IMR-90 (cell line): Measurements from ENCODE around the gene TEX11. TPM values are rescaled to one million over a fixed set of nuclear protein-coding genes. Genes with fewer than 3 reads are reported as not detected.

Experiments
- ATAC-seq: fragments of 200-7000 bp; cut with Tn5 transposase; 2 replicates; pipeline ENCODE4 v1.9.1; 2020; ENCODE audit warnings: low read depth, mild to moderate bottlenecking, moderate library complexity
- BruUV-seq: library from RNA; stranded (reverse); fragments of 400-500 nt; replicated peaks from 2 replicates; lab custom pipeline; 2021; lab: Mats Ljungman, UMichigan
- CTCF ChIA-PET: fragments of 300-600 bp; formaldehyde crosslinking; extraction: SDS; loops from one replicate; lab custom pipeline; 2021; ENCODE audit warnings: antibody characterized with exemption; lab: Yijun Ruan, JAX
- POLR2A ChIA-PET: fragments of 300-600 bp; sonication (Branson Sonifier 250); formaldehyde crosslinking; loops from one replicate; lab custom pipeline; 2022; ENCODE audit warnings: antibody characterized with exemption; ENCODE audit not compliant: unreplicated experiment; lab: Charles Lee
- DNase-seq: peaks from one replicate; pipeline ENCODE4 v3.0.0; 2013
- H2AFZ ChIP-seq: replicated peaks from 2 replicates; pipeline ENCODE3; 2013; ENCODE audit warnings: low read length, mild to moderate bottlenecking; ENCODE audit not compliant: poor library complexity
- H2AK5ac ChIP-seq: 2 replicates; pipeline ENCODE4 v1.6.1; 2013; ENCODE audit warnings: low read depth, low read length, inconsistent platforms
- H2AK9ac ChIP-seq: replicated peaks from 2 replicates; pipeline ENCODE3; 2013; ENCODE audit warnings: mild to moderate bottlenecking, low read depth, low read length, moderate library complexity; ENCODE audit not compliant: poor library complexity
- H2BK120ac ChIP-seq: 2 replicates; pipeline ENCODE4 v1.6.1; 2013; ENCODE audit warnings: low read depth, low read length, inconsistent platforms
- H2BK15ac ChIP-seq: 3 replicates; pipeline ENCODE4 v1.6.1; 2013; ENCODE audit warnings: low read depth, low read length, inconsistent platforms
- H2BK20ac ChIP-seq: 2 replicates; pipeline ENCODE4 v1.6.1; 2013; ENCODE audit warnings: low read depth, mild to moderate bottlenecking, inconsistent platforms, low read length, moderate library complexity
- H2BK5ac ChIP-seq: 2 replicates; pipeline ENCODE4 v1.6.1; 2013; ENCODE audit warnings: mild to moderate bottlenecking, low read depth, low read length, inconsistent platforms; ENCODE audit not compliant: poor library complexity, severe bottlenecking
- H3K14ac ChIP-seq: replicated peaks from 2 replicates; pipeline ENCODE4 v1.6.1; 2013; ENCODE audit warnings: low read depth, low read length, inconsistent platforms
- H3K18ac ChIP-seq: 2 replicates; pipeline ENCODE4 v1.6.1; 2013; ENCODE audit warnings: low read depth, low read length, control low read depth
- H3K23ac ChIP-seq: 2 replicates; pipeline ENCODE4 v1.6.1; 2013; ENCODE audit warnings: low read depth, low read length, inconsistent platforms
- H3K27ac ChIP-seq: 2 replicates; pipeline ENCODE4 v1.5.1; 2013; ENCODE audit warnings: mild to moderate bottlenecking, control low read depth, low read length; ENCODE audit not compliant: insufficient read depth
- H3K27me3 ChIP-seq: 2 replicates; pipeline ENCODE4 v1.6.1; 2013; ENCODE audit warnings: low read length; ENCODE audit not compliant: control insufficient read depth, insufficient read depth
- H3K36me3 ChIP-seq: 2 replicates; pipeline ENCODE4 v1.6.1; 2013; ENCODE audit warnings: low read length, mixed read lengths; ENCODE audit not compliant: control insufficient read depth, insufficient read depth
- H3K4ac ChIP-seq: 2 replicates; pipeline ENCODE4 v1.6.1; 2013; ENCODE audit warnings: low read depth, low read length, inconsistent platforms
- H3K4me1 ChIP-seq: 2 replicates; pipeline ENCODE4 v1.6.1; 2013; ENCODE audit warnings: low read length, mixed read lengths; ENCODE audit not compliant: control insufficient read depth, insufficient read depth
- H3K4me2 ChIP-seq: 2 replicates; pipeline ENCODE4 v1.6.1; 2013; ENCODE audit warnings: low read depth, mild to moderate bottlenecking, control low read depth, low read length, moderate library complexity
- H3K4me3 ChIP-seq: 2 replicates; pipeline ENCODE4 v1.5.1; 2013; ENCODE audit warnings: low read depth, mild to moderate bottlenecking, control low read depth, low read length, moderate library complexity; ENCODE audit not compliant: insufficient read depth
- H3K56ac ChIP-seq: 2 replicates; pipeline ENCODE4 v1.6.1; 2013; ENCODE audit warnings: low read length, inconsistent platforms; ENCODE audit not compliant: insufficient read depth; ENCODE audit errors: extremely low read depth
- H3K79me1 ChIP-seq, 2 experiments: 2 replicates each; pipeline ENCODE4 v1.6.1; 2013; ENCODE audit warnings: low read length in 2 of 2, inconsistent platforms in 1 of 2, low read depth in 1 of 2
- H3K9ac ChIP-seq: 2 replicates; pipeline ENCODE4 v1.6.1; 2013; ENCODE audit warnings: low read depth, low read length, control low read depth
- H3K9me1 ChIP-seq: 2 replicates; pipeline ENCODE4 v1.6.1; 2013; ENCODE audit warnings: low read length, inconsistent platforms; ENCODE audit not compliant: insufficient read depth
- H3K9me3 ChIP-seq: 2 replicates; pipeline ENCODE4 v1.6.1; 2013; ENCODE audit warnings: low read length; ENCODE audit not compliant: control insufficient read depth, insufficient read depth
- H4K20me1 ChIP-seq: 2 replicates; pipeline ENCODE4 v1.6.1; 2013; ENCODE audit warnings: low read length, inconsistent platforms; ENCODE audit not compliant: insufficient read depth
- H4K5ac ChIP-seq: 2 replicates; pipeline ENCODE4 v1.6.1; 2013; ENCODE audit warnings: mild to moderate bottlenecking, low read depth, low read length, control low read depth
- H4K8ac ChIP-seq, 2 experiments: 2 replicates each; pipeline ENCODE4 v1.6.1; 2013; ENCODE audit warnings: low read depth in 2 of 2, low read length in 2 of 2, control low read depth in 1 of 2, inconsistent platforms in 1 of 2
- H4K91ac ChIP-seq: 2 replicates; pipeline ENCODE4 v1.6.1; 2013; ENCODE audit warnings: low read depth, low read length, inconsistent platforms; ENCODE audit not compliant: insufficient read depth
- BHLHE40 ChIP-seq: fragments of 150-350 bp; IDR thresholded peaks from 2 replicates; pipeline ENCODE4 v1.6.1; 2016; ENCODE audit warnings: mild to moderate bottlenecking, low read depth, low read length
- CEBPB ChIP-seq: IDR thresholded peaks from 2 replicates; pipeline ENCODE4 v1.6.1; 2012; ENCODE audit warnings: low read depth, low read length, improper control_type of control experiment
- CHD1 ChIP-seq: IDR thresholded peaks from 2 replicates; pipeline ENCODE4 v1.6.1; 2012; ENCODE audit warnings: low read depth, low read length, improper control_type of control experiment
- FOS ChIP-seq: fragments of 150-350 bp; IDR thresholded peaks from 2 replicates; pipeline ENCODE4 v1.6.1; 2016; ENCODE audit warnings: low read depth, low read length
- MAFK ChIP-seq: IDR thresholded peaks from 2 replicates; pipeline ENCODE4 v1.6.1; 2012; ENCODE audit warnings: low read depth, low read length, improper control_type of control experiment
- MAZ ChIP-seq: IDR thresholded peaks from 2 replicates; pipeline ENCODE4 v1.6.1; 2012; ENCODE audit warnings: low read depth, mild to moderate bottlenecking, low read length, improper control_type of control experiment, moderate library complexity, borderline replicate concordance
- MXI1 ChIP-seq: IDR thresholded peaks from 2 replicates; pipeline ENCODE4 v1.6.1; 2012; ENCODE audit warnings: low read depth, mild to moderate bottlenecking, low read length, moderate library complexity, borderline replicate concordance
- NFE2L2 ChIP-seq: fragments of 150-350 bp; IDR thresholded peaks from 2 replicates; pipeline ENCODE4 v1.6.1; 2016; ENCODE audit warnings: low read depth, mild to moderate bottlenecking, low read length
- POLR2A ChIP-seq: IDR thresholded peaks from 2 replicates; pipeline ENCODE4 v1.6.1; 2012; ENCODE audit warnings: mild to moderate bottlenecking, low read depth, low read length
- RAD21 ChIP-seq: IDR thresholded peaks from 2 replicates; pipeline ENCODE4 v1.6.1; 2012; ENCODE audit warnings: low read length, improper control_type of control experiment
- RCOR1 ChIP-seq: IDR thresholded peaks from 2 replicates; pipeline ENCODE4 v1.6.1; 2012; ENCODE audit warnings: mild to moderate bottlenecking, low read length, improper control_type of control experiment; ENCODE audit not compliant: insufficient replicate concordance
- RFX5 ChIP-seq: IDR thresholded peaks from 2 replicates; pipeline ENCODE4 v1.8.0; 2012; ENCODE audit warnings: low read depth, mild to moderate bottlenecking, low read length, moderate library complexity
- SMC3 ChIP-seq: fragments of 150-350 bp; IDR thresholded peaks from 2 replicates; pipeline ENCODE4 v1.6.1; 2016; ENCODE audit warnings: low read depth, mild to moderate bottlenecking, antibody characterized with exemption, low read length, moderate library complexity
- WGBS, 2 experiments: methylation state at CpG; one replicate each; pipeline versions ENCODE4 v1.1.5 to v1.1.7; 2013; ENCODE audit warnings: missing lambda C conversion rate in 2 of 2; ENCODE audit not compliant: insufficient read length in 1 of 2; ENCODE audit errors: extremely low coverage in 2 of 2; 5-methylcytosine and 5-hydroxymethylcytosine counted together
- dilution Hi-C: fragments of 300-500 bp; cut with HindIII; formaldehyde crosslinking; loops from one replicate; pipeline ENCODE4 v1.14.3; 2018; ENCODE audit warnings: low sequenced_read_pairs; ENCODE audit not compliant: unreplicated experiment
- in situ Hi-C: fragments of 300-500 bp; cut with MboI; formaldehyde crosslinking; loops from 3 replicates; pipeline ENCODE4 v1.14.3; 2019; ENCODE audit warnings: low sequenced_read_pairs, inconsistent platforms, mixed read lengths
- intact Hi-C: fragments of 100-400 bp; cut with micrococcal nuclease; formaldehyde crosslinking; loops from 2 replicates; pipeline ENCODE4 v1.10.0; 2022
- polyA plus RNA-seq, 3 experiments: library from polyadenylated mRNA; depleted of rRNA; stranded (reverse); fragments of >200 nt; gene quantifications; 2 replicates each; pipeline ENCODE4 v1.2.3, GENCODE V29; 2012; ENCODE audit warnings: low replicate concordance in 1 of 3
- total RNA-seq: library from RNA; depleted of rRNA; stranded (reverse); fragments of >200 nt; gene quantifications from 2 replicates; pipeline ENCODE4 v1.2.3, GENCODE V29; 2012
- TF ChIP-seq, protein P1 (sequence below): fragments of 150-350 bp; IDR thresholded peaks from 2 replicates; pipeline ENCODE4 v1.6.1; 2016; ENCODE audit warnings: low read depth, mild to moderate bottlenecking, low read length, moderate library complexity, borderline replicate concordance
- TF ChIP-seq, protein P2 (sequence below): conservative IDR thresholded peaks from 2 replicates; pipeline ENCODE4 v1.5.1; 2012; ENCODE audit warnings: mild to moderate bottlenecking, low read depth, low read length, improper control_type of control experiment
- TF ChIP-seq, protein P3 (sequence below): fragments of 150-350 bp; IDR thresholded peaks from 2 replicates; pipeline ENCODE4 v1.6.1; 2017; ENCODE audit warnings: mild to moderate bottlenecking, antibody characterized with exemption, low read length, low read depth

The TEX11 gene
- total and polyA plus RNA-seq, 2 of the 4 experiments (the other 2 are of a cell fraction): not detected

DNA sequence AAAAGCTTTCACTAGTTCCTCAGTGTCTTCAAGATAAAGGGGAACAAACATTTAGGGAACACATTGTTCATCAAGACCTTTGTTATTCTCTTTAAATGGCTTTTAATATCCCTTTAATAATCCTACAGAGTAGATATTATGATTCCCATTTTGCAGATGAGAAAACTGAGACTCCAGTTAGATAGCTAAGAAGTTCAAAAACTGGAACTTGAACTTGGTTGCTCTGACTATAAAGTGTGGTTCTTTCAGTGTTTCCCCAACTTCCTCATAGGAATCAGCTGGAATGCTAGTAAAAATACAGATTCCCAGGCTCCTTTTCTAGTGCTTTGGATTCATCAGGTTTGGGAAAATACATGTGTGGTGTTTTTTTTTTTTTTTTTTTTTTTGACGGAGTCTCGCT lies 426.2 kb downstream of the TEX11 start:
- in situ Hi-C loops (no loop called here), intact Hi-C loops (no loop called here), dilution Hi-C loops (no loop called here)
- peaks cover 6% of the 10 kb centered on the region; the same call in 1 of the 2 replicates for H3K36me3 ChIP-seq
- POLR2A ChIA-PET: no interaction called here
- TF ChIP-seq, protein P1, sequence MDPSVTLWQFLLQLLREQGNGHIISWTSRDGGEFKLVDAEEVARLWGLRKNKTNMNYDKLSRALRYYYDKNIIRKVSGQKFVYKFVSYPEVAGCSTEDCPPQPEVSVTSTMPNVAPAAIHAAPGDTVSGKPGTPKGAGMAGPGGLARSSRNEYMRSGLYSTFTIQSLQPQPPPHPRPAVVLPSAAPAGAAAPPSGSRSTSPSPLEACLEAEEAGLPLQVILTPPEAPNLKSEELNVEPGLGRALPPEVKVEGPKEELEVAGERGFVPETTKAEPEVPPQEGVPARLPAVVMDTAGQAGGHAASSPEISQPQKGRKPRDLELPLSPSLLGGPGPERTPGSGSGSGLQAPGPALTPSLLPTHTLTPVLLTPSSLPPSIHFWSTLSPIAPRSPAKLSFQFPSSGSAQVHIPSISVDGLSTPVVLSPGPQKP: no peak
- TF ChIP-seq CHD1 (no peak), FOS (no peak), MAFK (no peak), MXI1 (no peak), MAZ (no peak), SMC3 (no peak), RAD21 (no peak), RFX5 (no peak), CEBPB (no peak), RCOR1 (no peak), BHLHE40 (no peak), POLR2A (no peak), NFE2L2 (no peak)
- TF ChIP-seq, protein P2, sequence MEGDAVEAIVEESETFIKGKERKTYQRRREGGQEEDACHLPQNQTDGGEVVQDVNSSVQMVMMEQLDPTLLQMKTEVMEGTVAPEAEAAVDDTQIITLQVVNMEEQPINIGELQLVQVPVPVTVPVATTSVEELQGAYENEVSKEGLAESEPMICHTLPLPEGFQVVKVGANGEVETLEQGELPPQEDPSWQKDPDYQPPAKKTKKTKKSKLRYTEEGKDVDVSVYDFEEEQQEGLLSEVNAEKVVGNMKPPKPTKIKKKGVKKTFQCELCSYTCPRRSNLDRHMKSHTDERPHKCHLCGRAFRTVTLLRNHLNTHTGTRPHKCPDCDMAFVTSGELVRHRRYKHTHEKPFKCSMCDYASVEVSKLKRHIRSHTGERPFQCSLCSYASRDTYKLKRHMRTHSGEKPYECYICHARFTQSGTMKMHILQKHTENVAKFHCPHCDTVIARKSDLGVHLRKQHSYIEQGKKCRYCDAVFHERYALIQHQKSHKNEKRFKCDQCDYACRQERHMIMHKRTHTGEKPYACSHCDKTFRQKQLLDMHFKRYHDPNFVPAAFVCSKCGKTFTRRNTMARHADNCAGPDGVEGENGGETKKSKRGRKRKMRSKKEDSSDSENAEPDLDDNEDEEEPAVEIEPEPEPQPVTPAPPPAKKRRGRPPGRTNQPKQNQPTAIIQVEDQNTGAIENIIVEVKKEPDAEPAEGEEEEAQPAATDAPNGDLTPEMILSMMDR: no peak
- TF ChIP-seq, protein P3, sequence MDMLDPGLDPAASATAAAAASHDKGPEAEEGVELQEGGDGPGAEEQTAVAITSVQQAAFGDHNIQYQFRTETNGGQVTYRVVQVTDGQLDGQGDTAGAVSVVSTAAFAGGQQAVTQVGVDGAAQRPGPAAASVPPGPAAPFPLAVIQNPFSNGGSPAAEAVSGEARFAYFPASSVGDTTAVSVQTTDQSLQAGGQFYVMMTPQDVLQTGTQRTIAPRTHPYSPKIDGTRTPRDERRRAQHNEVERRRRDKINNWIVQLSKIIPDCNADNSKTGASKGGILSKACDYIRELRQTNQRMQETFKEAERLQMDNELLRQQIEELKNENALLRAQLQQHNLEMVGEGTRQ: no peak
- CTCF ChIA-PET: no interaction called here
- no peak overlapping the region for H2AFZ ChIP-seq
- DNase-seq (no peak), ATAC-seq (no peak)
- BruUV-seq: no TSS peak
- H4K20me1 ChIP-seq: no peaks in the 10 kb centered on the region
- no peak overlapping the region for H2AK9ac ChIP-seq
- no peak overlapping the region for H2AK5ac ChIP-seq
- H3K9me1 ChIP-seq: peaks cover 12% of the 10 kb centered on the region
- no peak overlapping the region for H2BK15ac ChIP-seq
- no peak overlapping the region for H3K27ac ChIP-seq
- no peak overlapping the region for H3K23ac ChIP-seq
- WGBS, 2 experiments: no CpG with 5 or more reads among the region's 2 CpGs
- no peak overlapping the region for H3K14ac ChIP-seq
- no peak overlapping the region for H4K5ac ChIP-seq
- no peak overlapping the region for H3K56ac ChIP-seq
- H2BK120ac ChIP-seq: no peak overlapping the region
- H2BK5ac ChIP-seq: no peak overlapping the region
- H3K9ac ChIP-seq: no peak overlapping the region
- H3K4me2 ChIP-seq: no peak overlapping the region
- H3K9me3 ChIP-seq: no peaks in the 10 kb centered on the region
- H3K4ac ChIP-seq: no peak overlapping the region
- H3K18ac ChIP-seq: no peak overlapping the region
- peaks cover 0 to 26% of the 10 kb centered on the region in 2 experiments; a peak in 3 of 4 replicates for H3K79me1 ChIP-seq
- H3K27me3 ChIP-seq: no peaks in the 10 kb centered on the region; the same call in 1 of the 2 replicates
- H4K91ac ChIP-seq: no peak overlapping the region
- H3K4me3 ChIP-seq: no peak overlapping the region
- H4K8ac ChIP-seq: no peak overlapping the region
- peaks cover 22% of the 10 kb centered on the region for H3K4me1 ChIP-seq
- H2BK20ac ChIP-seq: no peak overlapping the region
